H9 (cell line): Measurements from ENCODE around the gene DOCK9. TPM values are rescaled to one million over a fixed set of nuclear protein-coding genes. Genes with fewer than 3 reads are reported as not detected.

Experiments used
- DNase-seq: peaks from one replicate; pipeline ENCODE4 v3.0.0-alpha.2; 2017
- H2AFZ ChIP-seq: one replicate; pipeline ENCODE4 v1.6.1; 2013; ENCODE audit warnings: mild to moderate bottlenecking, low read length, control low read depth, moderate library complexity
- H2AK5ac ChIP-seq: 2 replicates; pipeline ENCODE4 v1.6.1; 2013; ENCODE audit warnings: low read length, control low read depth, mixed read lengths; ENCODE audit not compliant: insufficient read length
- H2BK120ac ChIP-seq: one replicate; pipeline ENCODE4 v1.6.1; 2013; ENCODE audit warnings: low read depth, mild to moderate bottlenecking, low read length, control low read depth, inconsistent platforms; ENCODE audit not compliant: poor library complexity, severe bottlenecking
- H2BK12ac ChIP-seq: 2 replicates; pipeline ENCODE4 v1.6.1; 2013; ENCODE audit warnings: low read length, control low read depth, mixed read lengths, low read depth; ENCODE audit not compliant: insufficient read length
- H2BK15ac ChIP-seq: 2 replicates; pipeline ENCODE4 v1.6.1; 2013; ENCODE audit warnings: low read depth, low read length, control low read depth
- H2BK20ac ChIP-seq: one replicate; pipeline ENCODE4 v1.6.1; 2013; ENCODE audit warnings: low read depth, mild to moderate bottlenecking, low read length, control low read depth, inconsistent platforms; ENCODE audit not compliant: poor library complexity, severe bottlenecking
- H2BK5ac ChIP-seq: 2 replicates; pipeline ENCODE4 v1.6.1; 2013; ENCODE audit warnings: low read length, control low read depth, mixed read lengths; ENCODE audit not compliant: insufficient read length
- H3K14ac ChIP-seq: 2 replicates; pipeline ENCODE4 v1.6.1; 2013; ENCODE audit warnings: low read length, control low read depth; ENCODE audit not compliant: insufficient read depth
- H3K18ac ChIP-seq: 2 replicates; pipeline ENCODE4 v1.6.1; 2013; ENCODE audit warnings: low read depth, mild to moderate bottlenecking, mixed read lengths, low read length, control low read depth; ENCODE audit not compliant: insufficient read length
- H3K23ac ChIP-seq: 2 replicates; pipeline ENCODE4 v1.6.1; 2013; ENCODE audit warnings: low read length, control low read depth, mixed read lengths, low read depth; ENCODE audit not compliant: insufficient read length
- H3K23me2 ChIP-seq: 2 replicates; pipeline ENCODE4 v1.6.1; 2013; ENCODE audit warnings: low read depth, mild to moderate bottlenecking, mixed read lengths, low read length, control low read depth; ENCODE audit not compliant: insufficient read length, poor library complexity, severe bottlenecking
- H3K27ac ChIP-seq: 2 replicates; pipeline ENCODE4 v1.5.1; 2013; ENCODE audit warnings: low read length, control low read depth, mixed read lengths, low read depth; ENCODE audit not compliant: insufficient read length
- H3K27me3 ChIP-seq: 2 replicates; pipeline ENCODE4 v1.6.1; 2013; ENCODE audit warnings: low read length, control low read depth, inconsistent platforms; ENCODE audit not compliant: insufficient read depth
- H3K4ac ChIP-seq: 2 replicates; pipeline ENCODE4 v1.6.1; 2013; ENCODE audit warnings: low read depth, mild to moderate bottlenecking, control low read depth, inconsistent platforms, low read length, moderate library complexity
- H3K4me1 ChIP-seq: 2 replicates; pipeline ENCODE4 v1.6.1; 2013; ENCODE audit warnings: low read length, control low read depth, inconsistent platforms; ENCODE audit not compliant: insufficient read depth
- H3K4me2 ChIP-seq: 2 replicates; pipeline ENCODE4 v1.6.1; 2013; ENCODE audit warnings: low read length, control low read depth, mixed read lengths; ENCODE audit not compliant: insufficient read length, insufficient read depth
- H3K56ac ChIP-seq: 2 replicates; pipeline ENCODE4 v1.6.1; 2013; ENCODE audit warnings: low read depth, mild to moderate bottlenecking, mixed read lengths, low read length, control low read depth; ENCODE audit not compliant: insufficient read length
- H3K79me1 ChIP-seq: 2 replicates; pipeline ENCODE4 v1.6.1; 2013; ENCODE audit warnings: low read depth, mild to moderate bottlenecking, moderate library complexity, low read length, control low read depth, inconsistent platforms; ENCODE audit not compliant: insufficient read depth, poor library complexity, severe bottlenecking
- H3K79me2 ChIP-seq: 2 replicates; pipeline ENCODE4 v1.6.1; 2013; ENCODE audit warnings: low read length, control low read depth, inconsistent platforms; ENCODE audit not compliant: insufficient read depth
- H3K9ac ChIP-seq: 2 replicates; pipeline ENCODE4 v1.6.1; 2013; ENCODE audit warnings: low read length, control low read depth, mixed read lengths; ENCODE audit not compliant: insufficient read length; ENCODE audit errors: extremely low read depth
- H3K9me3 ChIP-seq: one replicate; pipeline ENCODE4 v1.6.1; 2013; ENCODE audit warnings: low read depth, low read length, inconsistent platforms; ENCODE audit not compliant: control insufficient read depth
- H3T11ph ChIP-seq: one replicate; pipeline ENCODE4 v1.6.1; 2013; ENCODE audit warnings: mild to moderate bottlenecking, low read length, control low read depth, inconsistent platforms
- H4K20me1 ChIP-seq: one replicate; pipeline ENCODE4 v1.6.1; 2013; ENCODE audit not compliant: control insufficient read depth, insufficient read length, insufficient read depth
- H4K5ac ChIP-seq: 2 replicates; pipeline ENCODE4 v1.6.1; 2013; ENCODE audit warnings: low read depth, mild to moderate bottlenecking, mixed read lengths, low read length, control low read depth; ENCODE audit not compliant: insufficient read length
- H4K8ac ChIP-seq: replicated peaks from 2 replicates; pipeline ENCODE4 v1.6.1; 2013; ENCODE audit warnings: low read length, control low read depth, mixed read lengths, low read depth; ENCODE audit not compliant: insufficient read length
- H4K91ac ChIP-seq: 2 replicates; pipeline ENCODE4 v1.6.1; 2013; ENCODE audit warnings: low read depth, mild to moderate bottlenecking, moderate library complexity, mixed read lengths, low read length, control low read depth; ENCODE audit not compliant: insufficient read length
- H3K27ac Mint-ChIP-seq, 3 experiments: 2 replicates in 2 of 3; 3 replicates in 1 of 3; pipeline ENCODE4 v1.8.0; 2020 to 2021; ENCODE audit warnings: mixed read lengths in 3 of 3, mild to moderate bottlenecking in 1 of 3, moderate library complexity in 1 of 3
- H3K27me3 Mint-ChIP-seq: 2 replicates; pipeline ENCODE4 v1.8.0; 2021; ENCODE audit warnings: low read depth, mild to moderate bottlenecking, moderate library complexity, mixed read lengths
- H3K36me3 Mint-ChIP-seq, 3 experiments: 2 replicates in 2 of 3; 3 replicates in 1 of 3; pipeline ENCODE4 v1.8.0; 2020 to 2021; ENCODE audit warnings: low read depth in 3 of 3, mixed read lengths in 3 of 3; ENCODE audit not compliant: insufficient read depth in 1 of 3
- H3K4me1 Mint-ChIP-seq, 2 experiments: 2 replicates each; pipeline ENCODE4 v1.8.0; 2020; ENCODE audit warnings: mixed read lengths in 2 of 2
- H3K4me3 Mint-ChIP-seq, 2 experiments: 2 replicates in 1 of 2; 3 replicates in 1 of 2; pipeline ENCODE4 v1.8.0; 2020 to 2021; ENCODE audit warnings: mild to moderate bottlenecking in 2 of 2, mixed read lengths in 2 of 2, moderate library complexity in 1 of 2
- H3K9me3 Mint-ChIP-seq, 2 experiments: 2 replicates in 1 of 2; 3 replicates in 1 of 2; pipeline ENCODE4 v1.8.0; 2020; ENCODE audit warnings: mild to moderate bottlenecking in 2 of 2, mixed read lengths in 2 of 2, moderate library complexity in 1 of 2
- CTCF ChIP-seq: fragments of 200-600 bp; sonication (generic); conservative IDR thresholded peaks from 3 replicates; pipeline ENCODE4 v1.8.0; 2021; ENCODE audit warnings: antibody characterized with exemption, mild to moderate bottlenecking
- WGBS: extraction: QIAGEN DNeasy Blood & Tissue Kit; methylation state at CpG from one replicate; pipeline ENCODE4 v1.1.7; 2013; ENCODE audit warnings: missing lambda C conversion rate, low lambda C conversion rate, mixed read lengths; ENCODE audit not compliant: insufficient read length; ENCODE audit errors: extremely low coverage; 5-methylcytosine and 5-hydroxymethylcytosine counted together
- total RNA-seq: library from RNA; stranded (reverse); gene quantifications from 2 replicates; pipeline ENCODE4 v1.2.1, GENCODE V29; 2021

DOCK9 gene
- total RNA-seq, 1 experiment from 2014 or later, result 23.0 TPM

DNA sequence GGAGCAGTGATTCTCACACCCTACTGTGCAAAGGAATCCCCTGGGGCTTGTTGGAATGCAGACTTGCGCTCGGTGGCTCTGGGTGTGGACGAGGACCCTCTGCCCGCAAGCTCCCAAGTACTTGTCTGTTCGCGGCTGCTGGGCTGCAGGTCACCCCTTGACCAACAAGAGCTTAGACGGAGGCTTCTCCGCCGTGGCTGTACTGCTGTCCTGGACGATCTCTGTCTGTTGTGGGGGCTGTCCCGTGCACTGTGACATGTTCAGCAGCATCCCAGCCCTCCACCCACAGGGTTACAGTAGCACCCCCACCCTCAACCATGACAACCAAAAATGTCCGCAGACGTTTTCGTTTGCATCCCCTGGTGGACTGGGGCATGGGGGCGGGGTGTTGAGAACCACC, 202.5 kb downstream of the DOCK9 start:
- no peak overlapping the region for H2AK5ac ChIP-seq
- H4K91ac ChIP-seq, result no peak overlapping the region
- WGBS, result no CpG with 5 or more reads among the region's 15 CpGs
- no peak overlapping the region for H3K18ac ChIP-seq
- no peak overlapping the region for H3K27ac ChIP-seq
- Mint-ChIP-seq H3K27ac (no peak overlapping the region), H3K4me3 (no peak overlapping the region), H3K27me3 (no peaks in the 10 kb centered on the region; the same call in 1 of the 2 replicates), H3K36me3 (no peaks in the 10 kb centered on the region), H3K9me3 (no peaks in the 10 kb centered on the region), H3K4me1 (peaks cover 9 to 10% of the 10 kb centered on the region in 2 experiments)
- no peaks in the 10 kb centered on the region for H3K23me2 ChIP-seq
- H3K9me3 ChIP-seq, result no peaks in the 10 kb centered on the region
- no peak overlapping the region for H3K14ac ChIP-seq
- no peaks in the 10 kb centered on the region for H3K79me2 ChIP-seq
- H3K9ac ChIP-seq, result no peak overlapping the region
- TF ChIP-seq CTCF, result no peak
- H2BK120ac ChIP-seq, result no peak overlapping the region
- H4K5ac ChIP-seq, result no peak overlapping the region
- no peak for DNase-seq
- H3K56ac ChIP-seq, result no peak overlapping the region
- no peaks in the 10 kb centered on the region for H3K27me3 ChIP-seq
- H4K20me1 ChIP-seq, result no peaks in the 10 kb centered on the region
- no peak overlapping the region for H2BK20ac ChIP-seq
- H2BK5ac ChIP-seq, result no peak overlapping the region
- no peak overlapping the region for H3K4ac ChIP-seq
- no peak overlapping the region for H2BK12ac ChIP-seq
- H3K4me1 ChIP-seq, result no peaks in the 10 kb centered on the region; the same call in 1 of the 2 replicates
- H2BK15ac ChIP-seq, result no peak overlapping the region
- H3K4me2 ChIP-seq, result no peak overlapping the region
- no peak overlapping the region for H2AFZ ChIP-seq
- no peak overlapping the region for H3T11ph ChIP-seq
- H3K23ac ChIP-seq, result no peak overlapping the region
- H4K8ac ChIP-seq, result no peak overlapping the region
- no peaks in the 10 kb centered on the region for H3K79me1 ChIP-seq
